ENCODE data around the gene ATAD3C.
"Not testable (repeated sequence)": the region's sequence is repeated elsewhere in the genome, so short reads cannot be mapped to it uniquely, and the experiment has no call there.

The ATAD3C gene

GRCh38 chr1:1419363-1419812 is 30.1 kb upstream of the ATAD3C start:
- no peak for DNase-seq

- no peak for DNase-seq
Measured at GRCh38 chr1:1419813-1420653, 29.5 kb upstream of the ATAD3C start.

GRCh38 chr1:1420654-1421141 is 28.8 kb upstream of the ATAD3C start:
- DNase-seq: no peak

- no peak for DNase-seq
Measured at GRCh38 chr1:1421147-1421906, 28.2 kb upstream of the ATAD3C start, which contains the start of gene ANKRD65. ANKRD65 (minus strand) TSS chr1:1421276; CDS start chr1:1421005, 271 bp downstream.

GRCh38 chr1:1421907-1422464 is 27.5 kb upstream of the ATAD3C start:
- DNase-seq: no peak

GRCh38 chr1:1422465-1423244 is 26.8 kb upstream of the ATAD3C start:
- DNase-seq: no peak

GRCh38 chr1:1423245-1423597 is 26.3 kb upstream of the ATAD3C start:
- DNase-seq: no peak

- DNase-seq: no peak
Measured at GRCh38 chr1:1424707-1425106, 24.8 kb upstream of the ATAD3C start.

- no peak for DNase-seq
Measured at GRCh38 chr1:1425426-1425752, 24.1 kb upstream of the ATAD3C start.

GRCh38 chr1:1425753-1426495 is 23.6 kb upstream of the ATAD3C start:
- no peak for DNase-seq

- DNase-seq: no peak
Measured at GRCh38 chr1:1426496-1427105, 22.9 kb upstream of the ATAD3C start.

- no peak for DNase-seq
Measured at GRCh38 chr1:1427106-1427819, 22.2 kb upstream of the ATAD3C start.

GRCh38 chr1:1427820-1428148 is 21.7 kb upstream of the ATAD3C start:
- DNase-seq: no peak

- no peak for DNase-seq
Measured at GRCh38 chr1:1428174-1428573, 21.3 kb upstream of the ATAD3C start.

- DNase-seq: not testable (repeated sequence)
Measured at GRCh38 chr1:1428967-1429366, 20.5 kb upstream of the ATAD3C start.

GRCh38 chr1:1429671-1430073 is 19.8 kb upstream of the ATAD3C start:
- no peak for DNase-seq

GRCh38 chr1:1430114-1430982 is 19.1 kb upstream of the ATAD3C start:
- peak in 1 of 2 experiments; percentile 89 for DNase-seq

GRCh38 chr1:1430992-1431844 is 18.3 kb upstream of the ATAD3C start:
- DNase-seq: no peak

GRCh38 chr1:1431845-1432273 is 17.6 kb upstream of the ATAD3C start:
- no peak for DNase-seq
